H1 (cell line): ENCODE measurements around the gene AKR1D1. TPM values are rescaled to one million over a fixed set of nuclear protein-coding genes. Genes with fewer than 3 reads are reported as not detected.

Experiments
- CTCF ChIA-PET: fragments of 300-600 bp; sonication (Branson Sonifier 250); formaldehyde crosslinking; loops from one replicate; lab custom pipeline; 2021; ENCODE audit not compliant: partially characterized antibody; lab: Charles Lee
- POLR2A ChIA-PET: fragments of 300-600 bp; sonication (Branson Sonifier 250); formaldehyde crosslinking; loops from one replicate; lab custom pipeline; 2021; ENCODE audit warnings: inconsistent platforms; ENCODE audit not compliant: partially characterized antibody; lab: Charles Lee
- DNase-seq, 2 experiments: peaks; one replicate each; pipeline versions ENCODE4 v3.0.0 to v3.0.0-alpha.2; 2010 to 2022; ENCODE audit warnings: low spot score in 2 of 2, low read depth in 1 of 2, mixed read lengths in 1 of 2
- FAIRE-seq: peaks from 2 replicates; lab custom pipeline; 2011; peaks lifted over from hg19 to GRCh38; lab: Jason Lieb, UNC
- H2AFZ ChIP-seq: 2 replicates; pipeline ENCODE4 v1.8.1; 2012; ENCODE audit warnings: low read length, inconsistent platforms
- H2AK5ac ChIP-seq: 2 replicates; pipeline ENCODE4 v1.6.1; 2013; ENCODE audit warnings: low read depth, low read length
- H2BK120ac ChIP-seq: replicated peaks from 2 replicates; pipeline ENCODE3; 2013; ENCODE audit warnings: low read depth, low read length, inconsistent platforms
- H2BK12ac ChIP-seq: 2 replicates; pipeline ENCODE4 v1.6.1; 2013; ENCODE audit warnings: low read depth, low read length
- H2BK15ac ChIP-seq: 2 replicates; pipeline ENCODE4 v1.6.1; 2013; ENCODE audit warnings: low read length
- H2BK20ac ChIP-seq: 2 replicates; pipeline ENCODE4 v1.6.1; 2013; ENCODE audit warnings: low read length
- H2BK5ac ChIP-seq: 2 replicates; pipeline ENCODE4 v1.6.1; 2013; ENCODE audit warnings: low read depth, low read length
- H3K14ac ChIP-seq: 2 replicates; pipeline ENCODE4 v1.6.1; 2013; ENCODE audit warnings: inconsistent platforms; ENCODE audit not compliant: insufficient read length
- H3K18ac ChIP-seq: 2 replicates; pipeline ENCODE4 v1.6.1; 2013; ENCODE audit warnings: low read length; ENCODE audit errors: extremely low read depth
- H3K23ac ChIP-seq: 2 replicates; pipeline ENCODE4 v1.6.1; 2013; ENCODE audit warnings: inconsistent platforms; ENCODE audit not compliant: insufficient read length
- H3K23me2 ChIP-seq: 2 replicates; pipeline ENCODE4 v1.6.1; 2013; ENCODE audit warnings: low read depth, low read length
- H3K27ac ChIP-seq: 2 replicates; pipeline ENCODE4 v1.6.1; 2011; ENCODE audit warnings: low read depth, low read length, inconsistent platforms
- H3K27me3 ChIP-seq, 4 experiments: replicated peaks in 1 of 4; 1 replicate in 1 of 4; 2 replicates in 3 of 4; pipeline versions ENCODE4 v1.6.1 to v1.8.1; 2011 to 2013; ENCODE audit warnings: low read length in 3 of 4, mild to moderate bottlenecking in 3 of 4, inconsistent platforms in 2 of 4, mixed read lengths in 2 of 4, moderate library complexity in 1 of 4; ENCODE audit not compliant: control insufficient read depth in 3 of 4, insufficient read depth in 3 of 4; ENCODE audit errors: extremely low read depth in 1 of 4
- H3K36me3 ChIP-seq, 4 experiments: 2 replicates each; pipeline versions ENCODE4 v1.6.1 to v1.8.1; 2011 to 2013; ENCODE audit warnings: mild to moderate bottlenecking in 4 of 4, low read length in 3 of 4, moderate library complexity in 2 of 4, control low read depth in 1 of 4, inconsistent platforms in 1 of 4; ENCODE audit not compliant: insufficient read depth in 4 of 4, control insufficient read depth in 2 of 4
- H3K4ac ChIP-seq: replicated peaks from 2 replicates; pipeline ENCODE3; 2013; ENCODE audit warnings: low read length, low read depth, mixed read lengths, inconsistent platforms; ENCODE audit not compliant: insufficient read length
- H3K4me1 ChIP-seq, 4 experiments: replicated peaks in 1 of 4; 1 replicate in 1 of 4; 2 replicates in 3 of 4; pipeline versions ENCODE4 v1.6.1 to v1.8.1; 2011 to 2013; ENCODE audit warnings: low read length in 3 of 4, inconsistent platforms in 2 of 4, mixed read lengths in 1 of 4; ENCODE audit not compliant: insufficient read depth in 4 of 4, control insufficient read depth in 3 of 4
- H3K4me2 ChIP-seq, 2 experiments: 2 replicates each; pipeline versions ENCODE4 v1.6.1 to v1.8.1; 2011 to 2013; ENCODE audit warnings: low read depth in 2 of 2, low read length in 2 of 2, control low read depth in 1 of 2, inconsistent platforms in 1 of 2, mild to moderate bottlenecking in 1 of 2; ENCODE audit not compliant: insufficient read depth in 1 of 2
- H3K4me3 ChIP-seq, 4 experiments: fragments of 200-600, 300-600 bp in 1 of 4; sonication (generic), shearing (Covaris generic), sonication (Bioruptor Twin) in 1 of 4; 2 replicates each; pipeline versions ENCODE4 v1.5.1 to v1.8.1; 2011 to 2016; ENCODE audit warnings: low read length in 4 of 4, low read depth in 3 of 4, control low read depth in 2 of 4, inconsistent platforms in 2 of 4, mild to moderate bottlenecking in 2 of 4, mixed read lengths in 1 of 4, moderate library complexity in 1 of 4; ENCODE audit not compliant: insufficient read depth in 2 of 4; ENCODE audit errors: extremely low read depth in 1 of 4
- H3K56ac ChIP-seq: replicated peaks from 2 replicates; pipeline ENCODE3; 2013; ENCODE audit warnings: low read depth, mild to moderate bottlenecking, mixed read lengths, low read length, inconsistent platforms; ENCODE audit not compliant: insufficient read length
- H3K79me1 ChIP-seq: 2 replicates; pipeline ENCODE4 v1.6.1; 2013; ENCODE audit warnings: low read depth, low read length, control low read depth
- H3K79me2 ChIP-seq, 2 experiments: 2 replicates each; pipeline versions ENCODE4 v1.6.1 to v1.8.1; 2012 to 2013; ENCODE audit warnings: low read length in 2 of 2, mild to moderate bottlenecking in 2 of 2, inconsistent platforms in 1 of 2; ENCODE audit not compliant: insufficient read depth in 2 of 2, control insufficient read depth in 1 of 2
- H3K9ac ChIP-seq, 4 experiments: replicated peaks in 1 of 4; 1 replicate in 1 of 4; 2 replicates in 3 of 4; pipeline versions ENCODE4 v1.6.1 to v1.8.1; 2011 to 2013; ENCODE audit warnings: low read depth in 3 of 4, low read length in 3 of 4, control low read depth in 2 of 4, mild to moderate bottlenecking in 2 of 4, moderate library complexity in 2 of 4, inconsistent platforms in 1 of 4; ENCODE audit errors: extremely low read depth in 1 of 4
- H3K9me3 ChIP-seq, 2 experiments: 2 replicates each; pipeline versions ENCODE4 v1.6.1 to v1.8.1; 2012 to 2013; ENCODE audit warnings: mild to moderate bottlenecking in 2 of 2, moderate library complexity in 2 of 2, control low read depth in 1 of 2, inconsistent platforms in 1 of 2, low read depth in 1 of 2, low read length in 1 of 2, mixed read lengths in 1 of 2; ENCODE audit not compliant: insufficient read depth in 2 of 2
- H4K20me1 ChIP-seq, 2 experiments: replicated peaks in 1 of 2; 2 replicates each; pipeline versions ENCODE3 to v1.8.1; 2011 to 2013; ENCODE audit warnings: inconsistent platforms in 2 of 2, low read length in 2 of 2, mild to moderate bottlenecking in 1 of 2; ENCODE audit not compliant: insufficient read depth in 2 of 2, control insufficient read depth in 1 of 2
- H4K5ac ChIP-seq: 2 replicates; pipeline ENCODE4 v1.6.1; 2013; ENCODE audit warnings: low read length, low read depth, mixed read lengths, inconsistent platforms; ENCODE audit not compliant: insufficient read length
- H4K8ac ChIP-seq: 2 replicates; pipeline ENCODE4 v1.8.0; 2013; ENCODE audit warnings: mild to moderate bottlenecking, moderate library complexity, low read length, inconsistent platforms; ENCODE audit not compliant: insufficient read depth; ENCODE audit errors: extremely low read depth
- H4K91ac ChIP-seq: replicated peaks from 2 replicates; pipeline ENCODE3; 2013; ENCODE audit warnings: low read length, mixed read lengths, inconsistent platforms; ENCODE audit not compliant: insufficient read length
- BRCA1 ChIP-seq: IDR thresholded peaks from 2 replicates; pipeline ENCODE4 v1.6.1; 2012; ENCODE audit warnings: low read depth, low read length, improper control_type of control experiment
- CBX5 ChIP-seq: fragments of 300-800, 300-1000 bp; sonication (generic); IDR thresholded peaks from 2 replicates; pipeline ENCODE4 v1.7.1; 2016; ENCODE audit warnings: antibody characterized with exemption, low read length, low read depth
- CHD2 ChIP-seq: IDR thresholded peaks from 2 replicates; pipeline ENCODE4 v1.6.1; 2012; ENCODE audit warnings: low read length, improper control_type of control experiment
- CREB1 ChIP-seq: IDR thresholded peaks from 2 replicates; pipeline ENCODE4 v1.6.1; 2012; ENCODE audit warnings: inconsistent platforms
- EGR1 ChIP-seq: IDR thresholded peaks from 2 replicates; pipeline ENCODE4 v1.6.1; 2011; ENCODE audit warnings: low read depth, low read length, borderline replicate concordance
- HDAC2 ChIP-seq, 2 experiments: fragments of 300-600 bp in 1 of 2; sonication (generic) in 1 of 2; IDR thresholded peaks; 2 replicates each; pipeline ENCODE4 v1.6.1; 2011 to 2012; ENCODE audit warnings: low read depth in 2 of 2, low read length in 2 of 2, mild to moderate bottlenecking in 2 of 2, moderate library complexity in 2 of 2, borderline replicate concordance in 1 of 2, inconsistent platforms in 1 of 2
- RAD21 ChIP-seq, 2 experiments: IDR thresholded peaks in 1 of 2; conservative IDR thresholded peaks in 1 of 2; 2 replicates each; pipeline ENCODE4 v1.6.1; 2011; ENCODE audit warnings: low read depth in 2 of 2, low read length in 2 of 2, improper control_type of control experiment in 1 of 2, inconsistent platforms in 1 of 2, mild to moderate bottlenecking in 1 of 2, moderate library complexity in 1 of 2
- SIN3A ChIP-seq, 2 experiments: IDR thresholded peaks in 1 of 2; conservative IDR thresholded peaks in 1 of 2; 2 replicates each; pipeline ENCODE4 v1.6.1; 2011 to 2012; ENCODE audit warnings: low read length in 2 of 2, improper control_type of control experiment in 1 of 2, low read depth in 1 of 2, mild to moderate bottlenecking in 1 of 2
- SP4 ChIP-seq: IDR thresholded peaks from 2 replicates; pipeline ENCODE4 v1.6.1; 2012; ENCODE audit warnings: low read length, inconsistent platforms
- TCF12 ChIP-seq: IDR thresholded peaks from 2 replicates; pipeline ENCODE4 v1.6.1; 2011; ENCODE audit warnings: low read depth, mild to moderate bottlenecking, low read length
- WGBS, 2 experiments: shearing (Covaris generic) in 1 of 2; methylation state at CpG; one replicate each; pipeline versions ENCODE4 v1.1.6 to v1.1.7; 2013 to 2015; ENCODE audit warnings: low lambda C conversion rate in 2 of 2, mixed read lengths in 2 of 2, inconsistent platforms in 1 of 2, low coverage in 1 of 2, missing lambda C conversion rate in 1 of 2; ENCODE audit not compliant: insufficient replicate concordance in 2 of 2, insufficient coverage in 1 of 2, insufficient read length in 1 of 2; ENCODE audit errors: extremely low coverage in 1 of 2, missing lambda C conversion rate in 1 of 2; 5-methylcytosine and 5-hydroxymethylcytosine counted together
- polyA plus RNA-seq, 7 experiments: library from polyadenylated mRNA; depleted of rRNA in 3 of 7; stranded (reverse) in 5 of 7; unstranded in 2 of 7; fragments of >200 nt in 5 of 7; fragments of 200-250 nt in 2 of 7; gene quantifications; 1 replicate in 5 of 7; 2 replicates in 1 of 7; 4 replicates in 1 of 7; pipeline versions ENCODE4 v1.2.1 to v1.2.3, GENCODE V29; 2011 to 2013; ENCODE audit warnings: missing spikeins in 2 of 7, mixed read lengths in 2 of 7
- total RNA-seq: library from RNA; stranded (reverse); fragmentation: NEBNext Ultra II Directional; extraction: Animal tissue kit (Norgen Biotek cat#: 25700); gene quantifications from 2 replicates; pipeline ENCODE4 v1.2.1, GENCODE V29; 2021

The AKR1D1 gene
- total and polyA plus RNA-seq, 2 of the 8 experiments (the other 6 are each of a cell fraction or from before 2014, with no cell fraction given), result not detected

GRCh38 chr7:138122162-138122561 is 45.9 kb downstream of the AKR1D1 start:
- no peaks in the 10 kb centered on the region for H4K20me1 ChIP-seq
- no peak overlapping the region for H2AK5ac ChIP-seq
- no peak overlapping the region for H3K56ac ChIP-seq
- no peaks in the 10 kb centered on the region for H3K23me2 ChIP-seq
- no peak overlapping the region for H2BK5ac ChIP-seq
- H3K23ac ChIP-seq, result no peak overlapping the region
- H3K27me3 ChIP-seq, result no peaks in the 10 kb centered on the region
- no peak overlapping the region for H3K27ac ChIP-seq
- H3K9ac ChIP-seq, result no peak overlapping the region
- TF ChIP-seq SIN3A (conservative IDR thresholded peaks at IDR 0.05 in 1 of 2, IDR thresholded peaks at IDR 0.05 in 1 of 2; ENCODE audit: low read depth in 1 of 2, low read length in 2 of 2) (no peak), TCF12 (no peak), SP4 (no peak), BRCA1 (no peak), CREB1 (no peak), EGR1 (no peak), CHD2 (no peak), CBX5 (no peak), RAD21 (IDR thresholded peaks at IDR 0.05 in 1 of 2, conservative IDR thresholded peaks at IDR 0.05 in 1 of 2; ENCODE audit: low read depth in 2 of 2, low read length in 2 of 2) (no peak), HDAC2 (IDR thresholded peaks at IDR 0.05; ENCODE audit: borderline replicate concordance in 1 of 2, low read depth in 2 of 2, low read length in 2 of 2) (no peak)
- H3K79me2 ChIP-seq, result no peaks in the 10 kb centered on the region
- H2AFZ ChIP-seq, result no peak overlapping the region
- peaks cover 0 to 3% (median 0%) of the 10 kb centered on the region in 4 experiments; a peak in 1 of 7 replicates for H3K4me1 ChIP-seq
- H3K4me2 ChIP-seq, result no peak overlapping the region
- H4K91ac ChIP-seq, result no peak overlapping the region
- no peak overlapping the region for H4K8ac ChIP-seq
- no peak overlapping the region for H4K5ac ChIP-seq
- H3K4me3 ChIP-seq, result no peak overlapping the region
- H3K4ac ChIP-seq, result no peak overlapping the region
- H3K14ac ChIP-seq, result no peak overlapping the region
- H3K36me3 ChIP-seq, result no peaks in the 10 kb centered on the region
- DNase-seq (no peak), FAIRE-seq (no peak)
- no peaks in the 10 kb centered on the region for H3K79me1 ChIP-seq
- no peak overlapping the region for H3K18ac ChIP-seq
- ChIA-PET POLR2A (no interaction called here), CTCF (no interaction called here)
- H2BK12ac ChIP-seq, result no peak overlapping the region
- peaks cover 0 to 2% of the 10 kb centered on the region in 2 experiments; a peak in 2 of 4 replicates for H3K9me3 ChIP-seq
- no peak overlapping the region; the same call in 1 of the 2 replicates for H2BK15ac ChIP-seq
- H2BK20ac ChIP-seq, result no peak overlapping the region
- H2BK120ac ChIP-seq, result no peak overlapping the region
- 90% methylated on average over 17 of the region's 23 CpGs; no CpG with 5 or more reads in 1 of the 2 experiments for WGBS, 2 experiments
